HCT116 (cell line): ENCODE results near the gene NCKAP5L. TPM values are rescaled to one million over a fixed set of nuclear protein-coding genes. Genes with fewer than 3 reads are reported as not detected.

ENCODE experiments used
- ATAC-seq: fragments of 200-7000 bp; cut with Tn5 transposase; 2 replicates; pipeline ENCODE4 v1.9.1; 2020; ENCODE audit warnings: mild to moderate bottlenecking, moderate library complexity
- BruUV-seq: library from RNA; stranded (reverse); fragments of 400-500 nt; replicated peaks from 2 replicates; lab custom pipeline; 2021; lab: Mats Ljungman, UMichigan
- CTCF ChIA-PET: fragments of 300-600 bp; sonication (Branson Sonifier 250); formaldehyde crosslinking; loops from one replicate; lab custom pipeline; 2021; ENCODE audit warnings: antibody characterized with exemption; lab: Charles Lee
- POLR2A ChIA-PET: fragments of 300-600, 350-600 bp; sonication (Branson Sonifier 250); formaldehyde crosslinking; loops from one replicate; lab custom pipeline; 2021; ENCODE audit warnings: antibody characterized with exemption; lab: Charles Lee
- RAD21 ChIA-PET, 2 experiments: fragments of 300-600 bp; sonication (Branson Sonifier 250); formaldehyde crosslinking; loops; one replicate each; lab custom pipeline; 2023; ENCODE audit warnings: low total read pairs in 2 of 2; ENCODE audit not compliant: uncharacterized antibody in 2 of 2, unreplicated experiment in 2 of 2, low non-redundant PET in 1 of 2; lab: Charles Lee
- DNase-seq: peaks from one replicate; pipeline ENCODE4 v3.0.0-alpha.2; 2010; ENCODE audit warnings: low read depth, low spot score
- H2AFZ ChIP-seq: fragments of 200-600 bp; shearing (Covaris generic), sonication (generic); 2 replicates; pipeline ENCODE4 v1.6.1; 2017; ENCODE audit warnings: low read depth, mixed run types, mixed read lengths, antibody characterized with exemption, low read length; ENCODE audit not compliant: poor library complexity, severe bottlenecking
- H3K27ac ChIP-seq: 2 replicates; pipeline ENCODE4 v1.5.1; 2012; ENCODE audit warnings: low read depth, low read length
- H3K27me3 ChIP-seq: fragments of 200-600 bp; sonication (generic); 2 replicates; pipeline ENCODE4 v1.6.1; 2016; ENCODE audit warnings: mixed run types, low read length, mixed read lengths; ENCODE audit not compliant: insufficient read depth
- H3K36me3 ChIP-seq, 2 experiments: fragments of 200-500 bp in 1 of 2; fragments of 200-600 bp in 1 of 2; sonication (Bioruptor generic) in 1 of 2; sonication (generic) in 1 of 2; 2 replicates each; pipeline versions ENCODE4 v1.5.1 to v1.6.1; 2014 to 2016; ENCODE audit warnings: low read length in 2 of 2, inconsistent platforms in 1 of 2, mixed read lengths in 1 of 2, mixed run types in 1 of 2; ENCODE audit not compliant: insufficient read depth in 2 of 2, control insufficient read depth in 1 of 2
- H3K4me1 ChIP-seq, 2 experiments: fragments of 200-600 bp in 1 of 2; sonication (generic) in 1 of 2; 2 replicates each; pipeline versions ENCODE4 v1.5.1 to v1.6.1; 2012 to 2017; ENCODE audit warnings: low read length in 2 of 2, inconsistent platforms in 1 of 2, mild to moderate bottlenecking in 1 of 2, mixed read lengths in 1 of 2, mixed run types in 1 of 2, moderate library complexity in 1 of 2; ENCODE audit not compliant: insufficient read depth in 2 of 2, control insufficient read depth in 1 of 2
- H3K4me2 ChIP-seq: fragments of 200-600 bp; sonication (generic); 2 replicates; pipeline ENCODE4 v1.6.1; 2017; ENCODE audit warnings: mixed run types, low read length, mixed read lengths
- H3K4me3 ChIP-seq, 2 experiments: fragments of 200-600 bp in 1 of 2; sonication (generic) in 1 of 2; replicated peaks in 1 of 2; 2 replicates each; pipeline ENCODE4 v1.5.1; 2011 to 2016; ENCODE audit warnings: low read length in 2 of 2, control low read depth in 1 of 2, low read depth in 1 of 2, mild to moderate bottlenecking in 1 of 2, mixed read lengths in 1 of 2, mixed run types in 1 of 2
- H3K79me2 ChIP-seq: fragments of 200-600 bp; sonication (generic); 2 replicates; pipeline ENCODE4 v1.6.1; 2017; ENCODE audit warnings: mild to moderate bottlenecking, mixed run types, low read length, moderate library complexity, mixed read lengths; ENCODE audit not compliant: insufficient read depth
- H3K9ac ChIP-seq: fragments of 200-600 bp; sonication (generic); 2 replicates; pipeline ENCODE4 v1.6.1; 2016; ENCODE audit warnings: low read length, mixed read lengths
- H3K9me2 ChIP-seq: fragments of 200-600 bp; sonication (generic), shearing (Covaris generic); 2 replicates; pipeline ENCODE4 v1.6.1; 2017; ENCODE audit warnings: mixed run types, mild to moderate bottlenecking, moderate library complexity; ENCODE audit not compliant: insufficient read depth
- H3K9me3 ChIP-seq, 2 experiments: fragments of 200-500 bp in 1 of 2; fragments of 200-600 bp in 1 of 2; sonication (Bioruptor generic) in 1 of 2; sonication (generic) in 1 of 2; 2 replicates each; pipeline ENCODE4 v1.6.1; 2014 to 2017; ENCODE audit warnings: low read length in 2 of 2, mixed read lengths in 2 of 2, inconsistent platforms in 1 of 2, low read depth in 1 of 2, mild to moderate bottlenecking in 1 of 2, mixed run types in 1 of 2, moderate library complexity in 1 of 2; ENCODE audit not compliant: control insufficient read depth in 1 of 2, insufficient read depth in 1 of 2
- H4K20me1 ChIP-seq: fragments of 200-600 bp; sonication (generic), shearing (Covaris generic); 2 replicates; pipeline ENCODE4 v1.6.1; 2017; ENCODE audit warnings: mixed run types, mild to moderate bottlenecking, moderate library complexity; ENCODE audit not compliant: insufficient read depth
- CEBPB ChIP-seq: IDR thresholded peaks from 2 replicates; pipeline ENCODE4 v1.6.1; 2012; ENCODE audit warnings: low read depth
- CTCF ChIP-seq, 3 experiments: fragments of 200-600 bp in 1 of 3; sonication (generic) in 1 of 3; IDR thresholded peaks in 2 of 3; conservative IDR thresholded peaks in 1 of 3; 2 replicates each; pipeline ENCODE4 v1.5.1; 2012 to 2017; ENCODE audit warnings: low read depth in 2 of 3, low read length in 2 of 3, antibody characterized with exemption in 1 of 3, borderline replicate concordance in 1 of 3, control low read depth in 1 of 3, mild to moderate bottlenecking in 1 of 3, mixed read lengths in 1 of 3, mixed run types in 1 of 3, moderate library complexity in 1 of 3; ENCODE audit not compliant: insufficient read depth in 1 of 3
- EGR1 ChIP-seq: IDR thresholded peaks from 2 replicates; pipeline ENCODE4 v1.6.1; 2012; ENCODE audit warnings: low read depth
- ELF1 ChIP-seq: IDR thresholded peaks from 2 replicates; pipeline ENCODE4 v1.6.1; 2012; ENCODE audit warnings: low read depth, borderline replicate concordance
- EZH2phosphoT487 ChIP-seq: fragments of 200-600 bp; IDR thresholded peaks from 2 replicates; pipeline ENCODE4 v1.6.1; 2018; ENCODE audit warnings: antibody characterized with exemption, borderline replicate concordance
- FOSL1 ChIP-seq: IDR thresholded peaks from 2 replicates; pipeline ENCODE4 v1.6.1; 2012; ENCODE audit warnings: low read depth
- JUND ChIP-seq: IDR thresholded peaks from 2 replicates; pipeline ENCODE4 v1.6.1; 2012
- POLR2AphosphoS5 ChIP-seq: IDR thresholded peaks from 2 replicates; pipeline ENCODE4 v1.6.1; 2011; ENCODE audit warnings: mild to moderate bottlenecking, low read depth, low read length, moderate library complexity
- RAD21 ChIP-seq: IDR thresholded peaks from 2 replicates; pipeline ENCODE4 v1.6.1; 2012; ENCODE audit warnings: low read depth, mild to moderate bottlenecking
- SP1 ChIP-seq: IDR thresholded peaks from 2 replicates; pipeline ENCODE4 v1.6.1; 2012; ENCODE audit warnings: low read depth
- SRF ChIP-seq: IDR thresholded peaks from 2 replicates; pipeline ENCODE4 v1.6.1; 2012; ENCODE audit warnings: low read depth
- TCF7L2 ChIP-seq: IDR thresholded peaks from 2 replicates; pipeline ENCODE4 v1.7.0; 2011; ENCODE audit warnings: borderline replicate concordance, inconsistent platforms; ENCODE audit not compliant: insufficient read depth, insufficient read length; ENCODE audit errors: extremely low read depth
- ZFX ChIP-seq: fragments of 450-650 bp; IDR thresholded peaks from 2 replicates; pipeline ENCODE4 v1.6.1; 2017
- ZNF274 ChIP-seq: fragments of 200-500 bp; sonication (Bioruptor generic); IDR thresholded peaks from 2 replicates; pipeline ENCODE4 v1.6.1; 2014; ENCODE audit warnings: mild to moderate bottlenecking, low read depth, low read length, inconsistent platforms
- intact Hi-C: fragments of 100-400 bp; cut with micrococcal nuclease; formaldehyde crosslinking; loops from 2 replicates; pipeline ENCODE4 v1.10.0; 2022
- total RNA-seq: library from RNA; stranded (reverse); gene quantifications from one replicate; pipeline ENCODE4 v1.2.1, GENCODE V29; 2021; ENCODE audit not compliant: unreplicated experiment
- TF ChIP-seq, protein P1 (sequence below): IDR thresholded peaks from 2 replicates; pipeline ENCODE4 v1.6.1; 2011; ENCODE audit warnings: mild to moderate bottlenecking, low read length, moderate library complexity; ENCODE audit not compliant: insufficient replicate concordance; ENCODE audit errors: extremely low read depth
- TF ChIP-seq, protein P2 (sequence below): IDR thresholded peaks from 2 replicates; pipeline ENCODE4 v1.6.1; 2012

The NCKAP5L gene
- total RNA-seq, 1 experiment from 2014 or later = 12.1 TPM

DNA sequence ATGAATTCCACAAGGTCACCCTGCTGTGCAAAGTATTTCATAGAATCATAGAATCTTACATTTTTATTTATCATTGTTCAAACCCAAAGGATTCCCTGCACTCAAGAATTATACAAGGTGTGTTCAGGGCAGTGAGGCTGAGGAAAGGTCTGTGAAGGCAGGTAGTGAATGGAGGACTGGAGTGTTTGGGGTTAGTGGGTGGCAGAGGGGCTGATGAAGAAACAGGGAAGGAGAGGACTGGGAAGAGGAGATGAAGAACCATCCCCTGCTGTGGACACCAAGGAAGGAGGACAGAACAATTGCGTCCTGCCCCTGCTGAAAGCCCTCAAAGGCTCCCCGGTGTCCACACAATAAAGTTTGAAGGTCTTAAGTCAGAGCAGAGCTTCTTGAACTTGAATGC is 25.5 kb upstream of the NCKAP5L start:
- no TSS peak for BruUV-seq
- Histone ChIP-seq H2AFZ (no peak overlapping the region), H3K79me2 (no peaks in the 10 kb centered on the region), H3K27ac (no peak overlapping the region), H3K9ac (no peak overlapping the region), H3K4me3 (no peak overlapping the region)
- ChIA-PET POLR2A (no interaction called here), RAD21 (no interaction called here), CTCF (no interaction called here)
- no peak for DNase-seq
- no peak for ATAC-seq
- intact Hi-C loops = no loop called here
- TF ChIP-seq JUND (no peak), RAD21 (no peak), CEBPB (no peak), EGR1 (no peak)
- TF ChIP-seq, protein P1, sequence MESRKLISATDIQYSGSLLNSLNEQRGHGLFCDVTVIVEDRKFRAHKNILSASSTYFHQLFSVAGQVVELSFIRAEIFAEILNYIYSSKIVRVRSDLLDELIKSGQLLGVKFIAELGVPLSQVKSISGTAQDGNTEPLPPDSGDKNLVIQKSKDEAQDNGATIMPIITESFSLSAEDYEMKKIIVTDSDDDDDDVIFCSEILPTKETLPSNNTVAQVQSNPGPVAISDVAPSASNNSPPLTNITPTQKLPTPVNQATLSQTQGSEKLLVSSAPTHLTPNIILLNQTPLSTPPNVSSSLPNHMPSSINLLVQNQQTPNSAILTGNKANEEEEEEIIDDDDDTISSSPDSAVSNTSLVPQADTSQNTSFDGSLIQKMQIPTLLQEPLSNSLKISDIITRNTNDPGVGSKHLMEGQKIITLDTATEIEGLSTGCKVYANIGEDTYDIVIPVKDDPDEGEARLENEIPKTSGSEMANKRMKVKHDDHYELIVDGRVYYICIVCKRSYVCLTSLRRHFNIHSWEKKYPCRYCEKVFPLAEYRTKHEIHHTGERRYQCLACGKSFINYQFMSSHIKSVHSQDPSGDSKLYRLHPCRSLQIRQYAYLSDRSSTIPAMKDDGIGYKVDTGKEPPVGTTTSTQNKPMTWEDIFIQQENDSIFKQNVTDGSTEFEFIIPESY = no peak
- TF ChIP-seq, protein P2, sequence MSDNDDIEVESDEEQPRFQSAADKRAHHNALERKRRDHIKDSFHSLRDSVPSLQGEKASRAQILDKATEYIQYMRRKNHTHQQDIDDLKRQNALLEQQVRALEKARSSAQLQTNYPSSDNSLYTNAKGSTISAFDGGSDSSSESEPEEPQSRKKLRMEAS = no peak
- TF ChIP-seq, all 23 proteins: peak for 0
- Histone ChIP-seq H3K4me2 (no peak overlapping the region), H3K36me3 (no peaks in the 10 kb centered on the region), H4K20me1 (no peaks in the 10 kb centered on the region), H3K4me1 (no peaks in the 10 kb centered on the region), H3K9me3 (no peaks in the 10 kb centered on the region), H3K9me2 (0 out of 2 replicates have a peak, but pooled peaks cover 2% of the 10 kb centered on the region), H3K27me3 (no peaks in the 10 kb centered on the region)

- no peak for ATAC-seq
- H3K36me3 ChIP-seq = no peaks in the 10 kb centered on the region
- H3K79me2 ChIP-seq = peaks cover 5% of the 10 kb centered on the region
- H3K4me3 ChIP-seq = no peak overlapping the region
- H4K20me1 ChIP-seq = no peaks in the 10 kb centered on the region
- no peaks in the 10 kb centered on the region for H3K27me3 ChIP-seq
- no TSS peak for BruUV-seq
- no peak for DNase-seq
- H3K4me1 ChIP-seq = peaks cover 5 to 12% of the 10 kb centered on the region in 2 experiments; a peak in 3 of 4 replicates
- H2AFZ ChIP-seq = no peak overlapping the region
- H3K9me3 ChIP-seq = no peaks in the 10 kb centered on the region
- POLR2A ChIA-PET = no interaction called here
- no peak overlapping the region for H3K9ac ChIP-seq
- H3K27ac ChIP-seq = no peak overlapping the region
- RAD21 ChIA-PET = no interaction called here
- intact Hi-C loops = no loop called here
- H3K4me2 ChIP-seq = no peak overlapping the region
- CTCF ChIA-PET = interaction anchor here (1.1 to 2.3 kb wide), 3 partner anchors 9 to 120 kb away, joined by 3 to 7 read pairs (median 3); no protein-coding TSS in a partner anchor
- TF ChIP-seq EZH2phosphoT487 (no peak), FOSL1 (no peak), CTCF (IDR thresholded peaks at IDR 0.05 in 2 of 3, conservative IDR thresholded peaks at IDR 0.05 in 1 of 3; ENCODE audit: borderline replicate concordance in 1 of 3, insufficient read depth in 1 of 3, low read depth in 2 of 3, low read length in 2 of 3) (no peak), SRF (no peak), ZNF274 (no peak), TCF7L2 (no peak), ELF1 (no peak), SP1 (no peak), ZFX (no peak), POLR2AphosphoS5 (no peak)
- TF ChIP-seq, protein P2 = no peak
- H3K9me2 ChIP-seq = 0 out of 2 replicates have a peak, but pooled peaks cover 8% of the 10 kb centered on the region
Measured at GRCh38 chr12:49847161-49847560, 18.9 kb upstream of the NCKAP5L start.
